ENCODE results near the gene AMPD2.

The AMPD2 gene

GRCh38 chr1:109592916-109593315 lies 26.7 kb upstream of the AMPD2 start:
- Histone ChIP-seq H3K4me2 (ENCODE audit: low read length) (no peak overlapping the region), H3K9me3 (ENCODE audit: control insufficient read depth, insufficient read depth, low read length) (no peaks in the 10 kb centered on the region), H3K79me2 (ENCODE audit: control insufficient read depth, low read length) (no peaks in the 10 kb centered on the region), H3F3A (ENCODE audit: control insufficient read depth, insufficient read depth) (no peaks in the 10 kb centered on the region), H3K27ac (ENCODE audit: low read depth, low read length) (no peak overlapping the region), H3K9me2 (replicated peaks; ENCODE audit: control insufficient read depth, low read length) (no peaks in the 10 kb centered on the region), H3K36me3 (ENCODE audit: control insufficient read depth, low read length) (peaks cover 48% of the 10 kb centered on the region), H3K27me3 (ENCODE audit: control insufficient read depth, low read length) (no peaks in the 10 kb centered on the region), H3K4me1 (ENCODE audit: control insufficient read depth, low read length) (no peaks in the 10 kb centered on the region), H3K4me3 (ENCODE audit: low read length) (no peak overlapping the region), H4K20me1 (ENCODE audit: control insufficient read depth, insufficient read depth, low read depth, low read length) (no peaks in the 10 kb centered on the region)
- no peak for TF ChIP-seq EZH2phosphoT487 (IDR thresholded peaks at IDR 0.05; ENCODE audit: borderline replicate concordance, low read length)
- TF ChIP-seq, protein P1, sequence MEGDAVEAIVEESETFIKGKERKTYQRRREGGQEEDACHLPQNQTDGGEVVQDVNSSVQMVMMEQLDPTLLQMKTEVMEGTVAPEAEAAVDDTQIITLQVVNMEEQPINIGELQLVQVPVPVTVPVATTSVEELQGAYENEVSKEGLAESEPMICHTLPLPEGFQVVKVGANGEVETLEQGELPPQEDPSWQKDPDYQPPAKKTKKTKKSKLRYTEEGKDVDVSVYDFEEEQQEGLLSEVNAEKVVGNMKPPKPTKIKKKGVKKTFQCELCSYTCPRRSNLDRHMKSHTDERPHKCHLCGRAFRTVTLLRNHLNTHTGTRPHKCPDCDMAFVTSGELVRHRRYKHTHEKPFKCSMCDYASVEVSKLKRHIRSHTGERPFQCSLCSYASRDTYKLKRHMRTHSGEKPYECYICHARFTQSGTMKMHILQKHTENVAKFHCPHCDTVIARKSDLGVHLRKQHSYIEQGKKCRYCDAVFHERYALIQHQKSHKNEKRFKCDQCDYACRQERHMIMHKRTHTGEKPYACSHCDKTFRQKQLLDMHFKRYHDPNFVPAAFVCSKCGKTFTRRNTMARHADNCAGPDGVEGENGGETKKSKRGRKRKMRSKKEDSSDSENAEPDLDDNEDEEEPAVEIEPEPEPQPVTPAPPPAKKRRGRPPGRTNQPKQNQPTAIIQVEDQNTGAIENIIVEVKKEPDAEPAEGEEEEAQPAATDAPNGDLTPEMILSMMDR (IDR thresholded peaks at IDR 0.05; ENCODE audit: low read depth, low read length, poor library complexity, severe bottlenecking) = no peak

DNA sequence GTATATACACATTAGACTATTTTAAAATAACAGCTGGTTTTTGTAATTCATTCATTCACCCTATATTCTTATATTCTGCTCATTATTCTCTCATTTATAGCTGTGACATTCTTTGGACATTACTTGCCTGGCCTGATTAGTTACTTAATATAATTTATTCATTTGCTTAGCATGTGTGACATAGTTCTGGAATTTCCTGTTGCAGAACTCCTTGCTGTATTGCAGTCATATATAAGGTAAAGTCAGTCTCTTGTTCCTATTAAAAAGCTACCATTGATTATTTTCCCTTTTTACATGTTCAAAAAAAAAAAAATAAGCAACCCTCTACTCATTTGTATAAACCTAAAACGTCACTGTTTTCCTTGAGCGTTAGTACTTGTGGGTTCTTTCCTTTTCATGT lies 24.1 kb upstream of the AMPD2 start:
- no peaks in the 10 kb centered on the region for H3K4me1 ChIP-seq (ENCODE audit: control insufficient read depth, low read length)
- no peaks in the 10 kb centered on the region for H3F3A ChIP-seq (ENCODE audit: control insufficient read depth, insufficient read depth)
- no peaks in the 10 kb centered on the region for H4K20me1 ChIP-seq (ENCODE audit: control insufficient read depth, insufficient read depth, low read depth, low read length)
- H3K27ac ChIP-seq (ENCODE audit: low read depth, low read length) = no peak overlapping the region
- no peak overlapping the region for H3K4me2 ChIP-seq (ENCODE audit: low read length)
- no peak overlapping the region for H3K4me3 ChIP-seq (ENCODE audit: low read length)
- H3K36me3 ChIP-seq (ENCODE audit: control insufficient read depth, low read length) = peaks cover 33% of the 10 kb centered on the region
- no peaks in the 10 kb centered on the region for H3K27me3 ChIP-seq (ENCODE audit: control insufficient read depth, low read length)
- no peaks in the 10 kb centered on the region for H3K79me2 ChIP-seq (ENCODE audit: control insufficient read depth, low read length)
- H3K9me3 ChIP-seq (ENCODE audit: control insufficient read depth, insufficient read depth, low read length) = no peaks in the 10 kb centered on the region
- TF ChIP-seq EZH2phosphoT487 (IDR thresholded peaks at IDR 0.05; ENCODE audit: borderline replicate concordance, low read length) = no peak
- H3K9me2 ChIP-seq (replicated peaks; ENCODE audit: control insufficient read depth, low read length) = no peaks in the 10 kb centered on the region

DNA sequence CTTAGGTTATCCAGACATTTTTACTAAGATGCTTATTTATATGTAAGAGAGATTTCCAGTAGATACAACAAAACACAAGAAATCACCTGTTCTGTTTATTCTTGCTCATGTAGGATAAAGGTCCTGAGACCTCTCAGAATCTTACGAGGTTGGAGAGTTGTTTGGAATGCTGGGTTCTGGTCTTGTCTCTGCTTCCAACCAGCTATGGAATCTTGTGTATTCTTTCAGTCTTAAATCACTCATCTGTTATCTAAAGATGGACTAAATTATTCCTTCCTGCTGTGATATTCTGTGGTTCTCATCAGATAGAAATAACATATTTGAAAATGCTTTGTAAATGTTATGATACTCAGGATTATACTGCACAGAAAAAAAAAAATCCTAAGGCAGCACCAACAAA lies 21.5 kb upstream of the AMPD2 start:
- no peaks in the 10 kb centered on the region for H4K20me1 ChIP-seq (ENCODE audit: control insufficient read depth, insufficient read depth, low read depth, low read length)
- no peak overlapping the region for H3K4me3 ChIP-seq (ENCODE audit: low read length)
- H3K36me3 ChIP-seq (ENCODE audit: control insufficient read depth, low read length) = peaks cover 13% of the 10 kb centered on the region
- no peaks in the 10 kb centered on the region for H3K4me1 ChIP-seq (ENCODE audit: control insufficient read depth, low read length)
- no peaks in the 10 kb centered on the region for H3K79me2 ChIP-seq (ENCODE audit: control insufficient read depth, low read length)
- no peaks in the 10 kb centered on the region for H3F3A ChIP-seq (ENCODE audit: control insufficient read depth, insufficient read depth)
- H3K27me3 ChIP-seq (ENCODE audit: control insufficient read depth, low read length) = no peaks in the 10 kb centered on the region
- TF ChIP-seq, protein P1 (IDR thresholded peaks at IDR 0.05; ENCODE audit: low read depth, low read length, poor library complexity, severe bottlenecking) = no peak
- no peak for TF ChIP-seq EZH2phosphoT487 (IDR thresholded peaks at IDR 0.05; ENCODE audit: borderline replicate concordance, low read length)
- H3K9me2 ChIP-seq (replicated peaks; ENCODE audit: control insufficient read depth, low read length) = no peaks in the 10 kb centered on the region
- no peak overlapping the region for H3K27ac ChIP-seq (ENCODE audit: low read depth, low read length)
- no peak overlapping the region for H3K4me2 ChIP-seq (ENCODE audit: low read length)
- H3K9me3 ChIP-seq (ENCODE audit: control insufficient read depth, insufficient read depth, low read length) = no peaks in the 10 kb centered on the region

GRCh38 chr1:109598655-109599054 lies 21.0 kb upstream of the AMPD2 start:
- no peaks in the 10 kb centered on the region for H3K9me3 ChIP-seq (ENCODE audit: control insufficient read depth, insufficient read depth, low read length)
- no peak for TF ChIP-seq EZH2phosphoT487 (IDR thresholded peaks at IDR 0.05; ENCODE audit: borderline replicate concordance, low read length)
- TF ChIP-seq, protein P1 (IDR thresholded peaks at IDR 0.05; ENCODE audit: low read depth, low read length, poor library complexity, severe bottlenecking) = peak; percentile 24
- H3K4me3 ChIP-seq (ENCODE audit: low read length) = no peak overlapping the region
- no peaks in the 10 kb centered on the region for H4K20me1 ChIP-seq (ENCODE audit: control insufficient read depth, insufficient read depth, low read depth, low read length)
- no peak overlapping the region for H3K4me2 ChIP-seq (ENCODE audit: low read length)
- H3K27me3 ChIP-seq (ENCODE audit: control insufficient read depth, low read length) = no peaks in the 10 kb centered on the region
- no peaks in the 10 kb centered on the region for H3F3A ChIP-seq (ENCODE audit: control insufficient read depth, insufficient read depth)
- no peaks in the 10 kb centered on the region for H3K4me1 ChIP-seq (ENCODE audit: control insufficient read depth, low read length)
- no peaks in the 10 kb centered on the region for H3K79me2 ChIP-seq (ENCODE audit: control insufficient read depth, low read length)
- peaks cover 8% of the 10 kb centered on the region for H3K36me3 ChIP-seq (ENCODE audit: control insufficient read depth, low read length)
- no peak overlapping the region for H3K27ac ChIP-seq (ENCODE audit: low read depth, low read length)
- no peaks in the 10 kb centered on the region for H3K9me2 ChIP-seq (replicated peaks; ENCODE audit: control insufficient read depth, low read length)

Data from DOHH2 (cell line).